K562 (cell line): ENCODE results near the gene CPLANE2. TPM values are rescaled to one million over a fixed set of nuclear protein-coding genes. Genes with fewer than 3 reads are reported as not detected.

Experiments
- CREB1 ChIP-seq, 2 experiments: sonication (generic) in 1 of 2; formaldehyde crosslinking in 1 of 2; IDR thresholded peaks; 2 replicates each; pipeline versions ENCODE4 v1.6.1 to v1.8.0; 2012 to 2022; ENCODE audit warnings: inconsistent platforms in 1 of 2, mild to moderate bottlenecking in 1 of 2, missing genetic modification reagents in 1 of 2, moderate library complexity in 1 of 2
- CXXC5 ChIP-seq: fragments of 250-450 bp; sonication (Bioruptor Pico); IDR thresholded peaks from 2 replicates; pipeline ENCODE4 v1.8.0; 2022; ENCODE audit warnings: inconsistent platforms, mild to moderate bottlenecking, moderate library complexity
- DPF2 ChIP-seq: fragments of 450-650 bp; IDR thresholded peaks from 2 replicates; pipeline ENCODE4 v1.6.1; 2016
- E4F1 ChIP-seq: fragments of 250-450 bp; sonication (Bioruptor Pico); IDR thresholded peaks from 2 replicates; pipeline ENCODE4 v1.5.0; 2021; ENCODE audit warnings: mild to moderate bottlenecking, borderline replicate concordance
- HDAC6 ChIP-seq: IDR thresholded peaks from 2 replicates; pipeline ENCODE4 v1.6.1; 2012; ENCODE audit warnings: low read depth, mild to moderate bottlenecking, control low read depth, inconsistent platforms, low read length, moderate library complexity
- HINFP ChIP-seq: fragments of 450-650 bp; conservative IDR thresholded peaks from 2 replicates; pipeline ENCODE4 v1.6.1; 2016; ENCODE audit warnings: missing genetic modification characterization, low read depth, mild to moderate bottlenecking, control low read depth, missing compliant biosample characterization
- MAZ ChIP-seq, 2 experiments: fragments of 450-650 bp in 1 of 2; sonication (generic) in 1 of 2; formaldehyde crosslinking; IDR thresholded peaks in 1 of 2; conservative IDR thresholded peaks in 1 of 2; 2 replicates each; pipeline versions ENCODE4 v1.4.0 to v1.5.0; 2020; ENCODE audit warnings: mild to moderate bottlenecking in 1 of 2, missing genetic modification reagents in 1 of 2
- MEIS2 ChIP-seq: fragments of 450-650 bp; IDR thresholded peaks from 2 replicates; pipeline ENCODE4 v1.6.1; 2014; ENCODE audit warnings: mild to moderate bottlenecking; ENCODE audit not compliant: partially characterized antibody
- NBN ChIP-seq: fragments of 450-650 bp; IDR thresholded peaks from 2 replicates; pipeline ENCODE4 v1.6.1; 2016; ENCODE audit warnings: low read depth, mild to moderate bottlenecking
- NCOA2 ChIP-seq, 2 experiments: fragments of 450-650 bp; IDR thresholded peaks; 2 replicates each; pipeline ENCODE4 v1.6.1; 2018; ENCODE audit warnings: mild to moderate bottlenecking in 2 of 2, moderate library complexity in 1 of 2; ENCODE audit not compliant: partially characterized antibody in 2 of 2
- POLR2A ChIP-seq: fragments of 450-650 bp; conservative IDR thresholded peaks from 2 replicates; pipeline ENCODE4 v1.6.1; 2016
- POLR2G ChIP-seq: fragments of 200-400 bp; formaldehyde crosslinking; IDR thresholded peaks from 2 replicates; pipeline ENCODE4 v1.6.1; 2017; ENCODE audit warnings: low read depth, mild to moderate bottlenecking, antibody characterized with exemption, low read length, moderate library complexity
- RAD51 ChIP-seq: fragments of 450-650 bp; IDR thresholded peaks from 2 replicates; pipeline ENCODE4 v1.7.1; 2016; ENCODE audit warnings: low read depth, mild to moderate bottlenecking, borderline replicate concordance
- RBBP5 ChIP-seq: fragments of 200-600 bp; sonication (generic); IDR thresholded peaks from 2 replicates; pipeline ENCODE4 v1.6.1; 2012; ENCODE audit warnings: borderline replicate concordance, mild to moderate bottlenecking, low read length, control low read depth, inconsistent platforms; ENCODE audit not compliant: insufficient read depth, poor library complexity, severe bottlenecking
- SRF ChIP-seq, 2 experiments: fragments of 250-450, 450-650 bp in 1 of 2; sonication (Bioruptor Pico) in 1 of 2; sonication (generic) in 1 of 2; formaldehyde crosslinking; IDR thresholded peaks; 2 replicates each; pipeline versions ENCODE4 v1.5.0 to v1.5.1; 2020 to 2022; ENCODE audit warnings: mild to moderate bottlenecking in 1 of 2, missing genetic modification reagents in 1 of 2
- TBP ChIP-seq: optimal IDR thresholded peaks from 2 replicates; pipeline ENCODE3; 2011; ENCODE audit warnings: low read depth, low read length, improper control_type of control experiment
- TCF3 ChIP-seq: sonication (generic); formaldehyde crosslinking; IDR thresholded peaks from 2 replicates; pipeline ENCODE4 v1.4.0; 2020; ENCODE audit warnings: mild to moderate bottlenecking, missing genetic modification reagents
- ZBTB7A ChIP-seq: IDR thresholded peaks from 2 replicates; pipeline ENCODE4 v1.6.1; 2011; ENCODE audit warnings: low read depth, mild to moderate bottlenecking, low read length, moderate library complexity, borderline replicate concordance; ENCODE audit not compliant: control insufficient read depth
- ZNF764 ChIP-seq: fragments of 250-450 bp; sonication (Bioruptor Pico); IDR thresholded peaks from 2 replicates; pipeline ENCODE4 v1.4.0; 2020; ENCODE audit warnings: low read depth, mild to moderate bottlenecking, moderate library complexity
- polyA plus RNA-seq, 8 experiments: library from polyadenylated mRNA; depleted of rRNA in 4 of 8; stranded (reverse) in 5 of 8; unstranded in 3 of 8; fragments of >200 nt; fragmentation: Nextera tagmentation in 2 of 8; fragmentation: Illumina TruSeq in 1 of 8; extraction: Ambion mirVana in 2 of 8; extraction: Trizol in 1 of 8; gene quantifications; 2 replicates each; pipeline versions ENCODE4 v1.2.1 to v1.2.3, GENCODE V29; 2011 to 2014; ENCODE audit warnings: inconsistent platforms in 1 of 8, missing spikeins in 1 of 8
- total RNA-seq, 7 experiments: library from RNA; depleted of rRNA in 6 of 7; stranded (reverse); fragments of >200 nt in 6 of 7; fragmentation: Illumina TruSeq in 2 of 7; extraction: Trizol in 2 of 7; gene quantifications; 2 replicates each; pipeline versions ENCODE4 v1.2.1 to v1.2.3, GENCODE V29; 2011 to 2021; ENCODE audit warnings: low replicate concordance in 1 of 7

Gene CPLANE2
- total and polyA plus RNA-seq, 9 of the 15 experiments (the other 6 are each of a cell fraction or from before 2014, with no cell fraction given) = 0.17 to 20.9 (median 8.1) TPM

- TF ChIP-seq HINFP (no peak), NCOA2 (IDR thresholded peaks at IDR 0.05; ENCODE audit: partially characterized antibody in 2 of 2) (no peak), HDAC6 (no peak), MEIS2 (no peak), DPF2 (0 out of 2 replicates have a peak, but pooled peaks have one; percentile 10), POLR2A (peak; percentile 47; the same call in 1 of the 2 replicates), CREB1 (IDR thresholded peaks at IDR 0.05) (0 out of 2 replicates have a peak, but pooled peaks have one; percentile 15), CREB1 (CRISPR knock-in tag; IDR thresholded peaks at IDR 0.05) (no peak; the same call in 1 of the 2 replicates), NBN (peak; percentile 51; the same call in 1 of the 2 replicates), POLR2G (peak; percentile 57), TCF3 (CRISPR knock-in tag) (0 out of 2 replicates have a peak, but pooled peaks have one; percentile 17), RBBP5 (peak; percentile 9), MAZ (CRISPR knock-in tag; conservative IDR thresholded peaks at IDR 0.05 in 1 of 2, IDR thresholded peaks at IDR 0.05 in 1 of 2) (peak; percentile 10 to 65; a peak in 1 of 4 replicates), CXXC5 (CRISPR knock-in tag) (0 out of 2 replicates have a peak, but pooled peaks have one; percentile 20), TBP (peak; percentile 15), SRF (CRISPR knock-in tag; IDR thresholded peaks at IDR 0.05) (peak in 1 of 2 experiments; percentile 97; a peak in 2 of 4 replicates), ZNF764 (CRISPR knock-in tag) (peak; percentile 49; the same call in 1 of the 2 replicates), E4F1 (CRISPR knock-in tag) (no peak), ZBTB7A (peak; percentile 76; the same call in 1 of the 2 replicates), RAD51 (no peak)
Measured at GRCh38 chr1:16215882-16216753, 20.9 kb downstream of the CPLANE2 start (continued).
